ENCODE results near the gene KRT85.

- TF ChIP-seq CTCF (tag by site-specific recombination; IDR thresholded peaks at IDR 0.05) = no peak
- TF ChIP-seq ZNF843 (tag by site-specific recombination; IDR thresholded peaks at IDR 0.05) = no peak
- TF ChIP-seq GLI2 (tag by site-specific recombination; IDR thresholded peaks at IDR 0.05; ENCODE audit: borderline replicate concordance, low read depth) = no peak
- no peak for TF ChIP-seq ZBTB1 (tag by site-specific recombination; IDR thresholded peaks at IDR 0.05)
- no peak for TF ChIP-seq KLF16 (tag by site-specific recombination; IDR thresholded peaks at IDR 0.05)
Measured at GRCh38 chr12:52331039-52331438, 36.2 kb downstream of the KRT85 start.
